NCI-H2196 treated with DMSO at 0.1 percent for 48 hours (cell line): Measurements from ENCODE around the gene PLPPR2.
"Not testable (repeated sequence)": the region's sequence is repeated elsewhere in the genome, so short reads cannot be mapped to it uniquely, and the experiment has no call there.

Experiments used
- DNase-seq: peaks from one replicate; lab custom pipeline; 2025; ENCODE audit not compliant: unreplicated experiment; lab: John Stamatoyannopoulos, UW

The PLPPR2 gene

DNA sequence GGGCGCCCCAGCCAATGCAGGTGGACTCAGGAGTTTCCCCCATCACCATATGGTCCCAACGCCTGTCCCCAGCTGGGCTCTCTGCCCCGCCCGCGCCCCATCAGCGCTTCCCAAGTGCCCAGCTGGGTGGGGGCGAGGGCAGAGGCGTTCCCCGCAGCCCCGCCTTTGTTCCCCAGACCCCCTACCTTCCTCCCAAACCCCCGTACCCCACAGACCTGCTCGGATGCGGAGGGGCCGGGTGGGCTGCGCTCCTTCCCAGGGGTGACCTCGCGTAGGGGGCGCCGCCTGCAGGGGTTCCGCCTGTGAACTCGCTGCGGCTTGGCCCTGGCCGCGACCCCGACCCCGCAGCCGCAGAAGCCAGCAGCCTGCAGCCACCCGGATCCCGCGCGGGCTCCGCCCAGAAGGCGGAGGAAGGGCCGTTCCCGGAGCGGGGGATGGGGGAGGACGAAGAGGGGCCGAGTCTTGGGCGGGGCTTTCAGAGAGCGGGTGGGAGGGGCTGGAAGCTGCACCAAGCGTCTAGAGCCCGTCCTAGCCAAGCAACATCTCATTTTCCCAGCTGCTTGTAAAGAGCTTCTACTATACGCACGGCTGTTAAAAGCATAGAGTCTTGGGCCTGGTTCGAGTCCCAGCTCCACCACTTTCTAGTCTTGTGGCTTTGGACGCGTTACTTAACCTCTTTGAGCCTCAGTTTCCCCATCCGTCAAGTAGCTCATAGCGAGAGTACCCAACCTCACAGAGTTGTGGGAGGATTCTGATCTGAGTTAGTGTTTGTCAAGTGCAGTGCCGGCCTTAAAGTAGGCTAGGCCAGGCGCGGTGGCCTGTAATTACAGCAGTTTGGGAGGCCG is 15.8 kb upstream of the PLPPR2 start, which contains the start of gene RAB3D:
RAB3D (minus strand) TSS at position 404 of the 845 bp plus-strand sequence. CDS start 2,258 bp downstream, outside the sequence.
- peak; percentile 91 for DNase-seq

DNA sequence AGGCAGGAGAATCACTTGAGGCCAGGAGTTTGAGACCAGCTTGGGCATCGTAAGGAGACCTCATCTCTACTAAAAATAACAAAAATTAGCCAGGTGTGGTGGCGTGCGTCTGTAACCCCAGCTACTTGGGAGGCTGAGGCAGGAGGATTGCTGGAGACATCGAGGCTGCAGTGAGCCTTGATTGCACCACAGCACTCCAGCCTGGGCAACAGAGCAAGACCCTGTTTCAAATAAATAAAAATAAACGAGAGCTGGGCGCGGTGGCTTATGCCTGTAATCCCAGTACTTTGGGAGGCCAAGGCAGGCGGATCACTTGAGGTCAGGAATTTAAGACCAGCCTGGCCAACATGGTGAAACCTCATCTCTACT is 15.1 kb upstream of the PLPPR2 start:
- DNase-seq: not testable (repeated sequence)

DNA sequence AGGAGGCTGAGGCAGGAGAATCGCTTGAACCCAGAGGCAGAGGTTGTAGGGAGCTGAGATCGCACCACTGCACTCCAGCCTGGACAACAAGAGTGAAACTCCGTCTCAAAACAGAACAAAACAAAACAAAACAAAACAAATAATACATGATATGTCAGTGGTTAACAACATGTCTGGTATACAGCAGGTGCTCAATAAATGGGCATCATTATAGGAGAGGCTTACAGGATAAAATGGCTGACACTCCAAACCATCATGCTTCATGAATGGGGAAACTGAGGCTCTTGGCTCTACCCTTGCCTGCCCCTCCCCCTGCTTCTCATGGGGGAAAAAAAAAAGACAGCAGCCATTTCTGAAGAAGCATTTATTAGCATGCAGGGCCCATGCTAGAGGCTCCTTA is 12.8 kb upstream of the PLPPR2 start:
- no peak for DNase-seq

DNA sequence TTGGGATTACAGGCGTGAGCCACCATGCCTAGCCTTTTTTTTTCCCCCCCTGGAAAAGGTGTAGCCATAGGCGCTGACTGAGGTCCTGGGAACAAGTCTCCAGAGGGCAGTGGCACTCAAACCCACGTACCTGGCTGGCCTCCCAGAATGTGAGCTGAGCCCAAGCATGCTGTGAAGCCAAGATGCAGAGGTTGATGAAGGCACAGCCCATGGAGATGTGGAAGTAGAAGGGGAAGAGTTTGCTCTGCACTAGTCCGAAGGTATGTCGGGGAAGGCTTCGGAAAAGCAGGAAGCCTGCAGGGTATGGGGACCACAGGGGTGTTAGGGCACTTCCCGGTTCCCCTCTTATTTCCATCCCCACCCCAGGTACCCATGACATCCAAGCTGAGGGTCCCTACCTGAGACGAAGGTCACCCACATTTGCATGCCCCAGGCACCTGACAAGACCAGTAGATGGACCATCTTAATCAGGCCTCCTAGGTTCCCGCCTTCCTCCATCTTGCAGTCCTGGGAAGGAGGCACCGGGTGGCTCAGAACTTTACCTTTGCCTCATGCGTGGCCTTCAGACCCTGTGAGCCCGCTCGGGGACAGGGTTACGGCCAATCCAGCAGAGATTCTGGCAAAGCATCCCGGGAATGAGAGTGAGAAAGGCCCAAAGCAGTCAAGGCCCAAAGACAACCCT is 10.0 kb upstream of the PLPPR2 start:
- peak; percentile 31 for DNase-seq

DNA sequence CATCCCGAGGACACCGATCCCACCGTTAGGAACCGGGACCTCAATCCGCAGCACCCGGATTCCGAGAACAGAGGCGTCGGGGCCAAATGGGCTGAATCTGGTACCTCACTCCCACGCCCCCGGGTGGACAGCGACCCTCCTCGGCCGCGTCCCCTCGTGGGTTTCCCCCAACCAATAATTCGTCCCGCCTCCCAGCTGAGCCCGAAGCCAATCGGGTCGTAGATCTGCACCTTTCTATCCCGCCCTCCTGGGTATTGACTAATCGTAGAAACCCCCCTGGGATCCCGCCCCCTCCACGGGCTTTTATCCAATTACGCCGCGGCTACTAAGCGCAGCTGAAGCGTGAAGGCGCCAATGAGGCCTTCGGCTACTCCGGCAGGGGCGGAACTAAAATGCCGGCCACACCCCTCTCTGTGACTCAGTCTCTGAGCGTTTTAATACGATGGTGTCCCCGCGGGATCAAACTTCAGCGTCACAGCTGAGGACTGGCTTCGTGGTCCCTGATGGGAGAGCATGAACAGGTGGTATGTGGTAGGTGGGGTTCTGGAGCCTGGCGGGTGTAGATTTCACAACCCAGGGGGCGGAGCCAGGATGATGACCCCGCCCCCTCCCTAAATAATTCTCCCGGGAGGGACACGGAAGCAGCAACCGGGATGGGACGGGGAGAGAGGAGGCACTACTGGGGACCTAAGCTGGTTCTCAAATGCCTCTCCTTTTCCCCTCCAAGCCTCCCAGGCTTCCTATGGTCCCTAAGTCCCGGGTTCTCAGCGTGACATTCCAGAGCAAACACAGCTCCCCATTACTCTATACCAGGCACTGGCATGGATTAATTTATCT is 8.9 kb upstream of the PLPPR2 start, which contains the start of the genes CCDC159 and TMEM205:
CCDC159 (plus strand) TSS at position 416 of the 837 bp plus-strand sequence; CDS start at position 504, 88 bp downstream.
TMEM205 (minus strand) TSS at position 165 of the 837 bp plus-strand sequence. CDS start 649 bp downstream, outside the sequence.
- DNase-seq: peak; percentile 97

DNA sequence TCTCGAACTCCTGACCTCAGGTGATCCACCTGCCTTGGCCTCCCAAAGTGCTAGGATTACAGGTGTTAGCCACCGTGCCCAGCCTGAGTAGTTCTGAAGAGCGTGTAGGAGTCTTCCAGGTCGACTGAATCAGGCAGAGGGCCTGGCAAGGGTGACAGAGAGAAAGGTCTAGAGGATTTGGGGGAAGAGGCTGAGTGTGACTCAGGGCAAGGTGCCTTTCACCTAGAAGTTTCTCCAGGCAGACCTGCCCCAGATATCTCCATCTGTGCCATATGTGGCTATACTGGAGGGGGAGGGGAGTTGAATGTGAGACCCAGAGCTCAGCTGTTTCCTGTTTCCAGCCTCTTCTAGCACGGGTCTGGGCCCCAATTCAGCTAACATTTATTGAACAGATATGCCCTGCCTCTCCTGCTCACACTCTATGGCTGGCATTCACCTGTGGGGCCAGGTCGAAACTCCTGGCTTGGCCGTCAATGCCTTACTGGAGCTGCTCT is 7.6 kb upstream of the PLPPR2 start:
- no peak for DNase-seq

DNA sequence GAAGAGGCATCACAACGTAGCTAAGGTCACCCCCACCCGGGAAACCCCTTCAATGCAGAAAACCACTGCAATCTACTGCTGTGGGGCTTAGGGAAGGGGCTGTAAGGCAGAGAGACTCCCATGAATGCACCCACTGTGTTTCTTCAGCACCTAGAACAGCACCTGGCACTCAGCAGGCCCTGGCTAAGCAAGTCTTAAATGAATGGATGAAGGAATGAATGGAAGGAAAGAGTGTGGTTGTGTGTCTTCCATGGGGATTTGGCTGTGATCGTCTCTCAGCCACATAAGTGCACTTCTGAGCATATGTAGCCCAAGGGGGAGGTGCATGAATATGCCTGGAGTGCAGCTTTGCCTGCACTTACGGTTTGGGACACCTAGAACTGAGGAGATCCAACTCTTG is 6.1 kb upstream of the PLPPR2 start:
- DNase-seq: no peak

DNA sequence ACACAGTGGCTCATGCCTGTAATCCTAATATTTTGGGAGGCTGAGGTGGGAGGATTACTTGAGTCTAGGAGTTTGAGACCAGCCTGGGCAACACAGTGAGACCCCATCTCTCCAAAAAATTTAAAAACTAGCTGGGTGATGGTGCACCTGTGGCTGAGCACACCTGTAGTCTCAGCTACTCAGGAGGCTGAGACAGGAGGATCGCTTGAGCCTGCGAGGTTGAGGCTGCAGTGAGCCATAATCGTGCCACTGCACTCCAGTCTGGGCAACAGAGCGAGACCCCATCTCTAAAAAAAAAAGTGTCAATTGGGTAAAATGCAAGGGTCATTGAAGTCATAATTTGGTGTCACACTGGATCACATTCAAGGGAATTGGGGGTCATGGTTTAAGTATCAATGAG is 1.1 kb upstream of the PLPPR2 start:
- not testable (repeated sequence) for DNase-seq

DNA sequence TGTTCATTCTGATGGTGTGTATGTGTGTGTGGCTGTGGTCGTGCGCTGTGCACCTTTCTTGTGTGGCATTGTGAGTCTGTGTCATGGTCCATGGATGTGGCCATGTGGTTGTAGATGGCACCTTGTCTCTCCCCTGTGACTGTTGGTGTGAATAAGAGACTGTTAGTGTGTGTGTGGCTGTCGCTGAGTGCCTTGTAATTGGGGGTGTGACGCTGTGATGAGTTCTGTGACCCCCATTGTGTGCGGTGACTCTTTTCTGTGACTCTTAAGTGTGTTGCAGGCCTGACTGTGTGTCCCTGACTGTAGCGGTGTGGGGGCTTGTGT is 804 bp downstream of the PLPPR2 start:
- DNase-seq: no peak

DNA sequence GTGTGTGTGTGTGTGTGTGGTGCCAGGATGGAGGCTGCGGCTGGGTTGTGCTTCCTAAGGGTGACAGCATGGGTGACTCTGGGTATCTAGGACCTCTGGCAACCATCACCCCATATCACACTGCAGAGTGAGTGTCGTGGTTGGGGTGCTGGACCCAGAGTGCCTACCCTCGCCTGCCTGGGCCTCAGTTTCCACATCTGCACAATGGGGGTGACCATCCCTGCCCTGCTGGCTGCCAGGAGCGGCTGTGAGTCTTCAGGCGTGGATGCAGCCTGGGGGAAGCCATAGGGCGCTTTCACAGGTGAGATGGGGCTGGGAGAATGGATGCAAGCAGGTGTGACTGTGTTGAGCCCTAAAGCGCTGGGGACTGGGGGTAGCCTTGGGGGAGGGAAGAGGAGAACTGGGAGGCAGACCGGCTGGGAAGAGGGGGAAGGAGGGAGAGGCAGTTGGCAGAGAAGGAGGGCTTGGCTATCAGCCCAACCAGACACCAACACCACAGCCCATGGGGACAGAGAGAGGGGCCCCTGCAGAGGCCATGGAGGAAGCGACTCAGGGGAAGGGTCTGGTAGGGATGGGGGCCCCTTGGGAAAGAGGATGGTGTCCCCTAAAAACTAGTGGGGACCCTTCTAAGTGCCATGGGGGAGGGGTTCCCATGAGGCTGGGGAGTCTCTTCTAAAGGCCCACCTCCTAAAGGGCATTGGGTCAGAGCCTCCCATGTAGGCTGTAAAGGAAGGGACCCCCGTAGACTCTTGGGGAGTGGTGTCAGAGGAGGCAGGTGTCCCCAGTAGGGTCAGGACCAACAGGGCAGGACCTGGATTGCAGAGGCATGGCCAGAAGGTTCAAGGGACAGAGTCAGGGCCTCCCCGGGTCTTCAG is 1.7 kb downstream of the PLPPR2 start:
- DNase-seq: no peak

DNA sequence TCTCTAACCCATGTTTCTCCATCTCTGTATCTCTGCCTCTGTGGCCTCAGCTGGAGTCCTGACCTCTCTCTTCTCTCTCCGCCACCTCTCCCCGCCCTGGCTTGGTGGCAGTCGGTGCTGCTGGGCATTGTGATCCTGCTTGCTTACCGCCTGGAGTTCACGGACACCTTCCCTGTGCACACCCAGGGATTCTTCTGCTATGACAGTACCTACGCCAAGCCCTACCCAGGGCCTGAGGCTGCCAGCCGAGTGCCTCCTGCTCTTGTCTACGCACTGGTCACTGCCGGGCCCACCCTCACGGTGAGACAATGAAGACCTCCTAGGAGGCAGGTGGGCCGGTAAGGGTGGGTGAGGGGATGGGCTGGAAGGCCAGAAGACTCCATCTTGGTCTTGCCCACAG is 4.2 kb downstream of the PLPPR2 start:
- DNase-seq: no peak

DNA sequence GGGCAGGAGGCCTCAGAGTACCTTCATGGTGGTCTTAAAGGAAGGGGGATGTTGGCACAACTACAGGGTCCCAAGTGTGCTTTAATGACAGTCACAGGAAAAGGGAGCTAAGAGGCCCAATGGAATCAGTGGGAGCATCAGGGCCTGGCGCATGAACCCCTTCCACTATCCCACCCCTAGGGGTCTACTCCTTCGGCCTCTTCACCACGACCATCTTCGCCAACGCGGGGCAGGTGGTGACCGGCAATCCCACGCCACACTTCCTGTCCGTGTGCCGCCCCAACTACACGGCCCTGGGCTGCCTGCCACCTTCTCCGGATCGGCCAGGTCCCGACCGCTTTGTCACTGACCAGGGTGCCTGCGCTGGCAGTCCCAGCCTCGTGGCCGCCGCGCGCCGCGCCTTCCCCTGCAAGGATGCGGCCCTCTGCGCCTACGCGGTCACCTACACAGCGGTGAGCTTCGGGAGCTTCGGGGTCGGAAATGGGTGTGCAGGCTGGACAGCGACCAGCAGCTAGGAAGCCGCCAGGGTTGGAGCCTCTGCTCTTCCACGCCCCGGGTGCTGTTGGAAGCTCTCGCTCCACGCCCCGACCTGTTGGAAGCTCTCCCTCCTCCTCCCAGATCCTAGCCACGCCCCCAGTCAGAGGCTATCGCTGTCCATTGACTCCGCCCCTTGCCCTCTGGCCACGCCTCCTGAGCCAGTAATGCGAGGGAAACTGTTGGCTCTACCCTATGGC is 6.0 kb downstream of the PLPPR2 start:
- DNase-seq: no peak

DNA sequence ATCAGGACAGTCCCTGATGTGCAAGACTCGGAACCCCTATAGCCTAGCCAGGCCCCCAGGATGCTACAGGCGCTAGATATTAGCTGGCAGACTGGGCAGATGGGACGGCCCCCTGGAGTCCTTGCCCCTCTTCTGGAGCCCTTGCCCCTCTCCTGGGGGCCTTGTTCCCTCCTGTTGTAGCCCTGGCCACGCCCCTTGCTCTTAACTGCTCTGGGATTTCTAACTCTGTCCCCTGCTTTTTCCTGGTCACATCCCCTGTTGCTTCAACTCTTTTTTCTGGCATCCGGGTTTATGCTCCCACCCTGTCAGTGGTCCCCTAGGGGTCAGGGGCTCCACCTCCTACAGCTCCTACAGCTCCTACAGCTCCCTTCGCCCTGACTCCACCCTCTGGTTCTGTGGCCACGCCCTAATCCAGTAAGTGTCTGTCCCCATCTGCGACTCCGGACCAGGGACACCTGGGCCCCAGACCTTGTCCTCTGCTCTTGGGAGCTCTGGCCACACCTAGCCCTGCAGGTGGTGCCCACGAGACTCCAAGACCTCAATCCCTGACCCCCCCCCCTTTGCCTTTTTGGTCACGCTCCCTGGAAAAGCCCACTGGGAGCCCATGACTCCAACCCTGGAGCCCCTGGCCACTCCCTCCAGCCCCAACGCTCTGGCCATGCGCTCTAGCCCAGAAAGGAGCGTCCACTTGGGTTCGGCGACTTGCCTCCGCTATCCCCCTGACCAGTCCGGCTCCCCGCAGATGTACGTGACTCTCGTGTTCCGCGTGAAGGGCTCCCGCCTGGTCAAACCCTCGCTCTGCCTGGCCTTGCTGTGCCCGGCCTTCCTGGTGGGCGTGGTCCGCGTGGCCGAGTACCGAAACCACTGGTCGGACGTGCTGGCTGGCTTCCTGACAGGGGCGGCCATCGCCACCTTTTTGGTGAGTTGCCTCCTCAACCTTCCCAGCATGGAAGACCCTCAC is 6.8 kb downstream of the PLPPR2 start:
- DNase-seq: no peak

DNA sequence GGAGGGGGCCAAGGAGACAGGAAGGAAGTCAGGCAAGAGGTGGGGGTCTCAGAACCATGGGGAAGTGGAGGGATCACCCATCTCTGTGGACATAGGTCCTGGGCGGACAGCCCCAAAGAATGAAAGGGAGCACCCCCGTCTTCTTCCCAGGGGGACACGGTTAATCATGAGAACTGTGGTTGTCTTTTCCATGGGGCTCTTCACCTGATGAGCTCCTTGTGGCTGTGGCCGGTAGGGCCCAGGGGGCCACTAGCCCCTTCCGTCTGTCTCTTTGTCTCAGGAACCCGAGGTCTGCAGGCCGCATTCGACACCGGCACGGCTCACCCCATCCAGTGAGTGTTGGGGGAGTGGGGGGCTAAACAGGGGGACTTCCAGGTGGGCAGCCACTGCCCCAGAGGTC is 8.6 kb downstream of the PLPPR2 start:
- no peak for DNase-seq

DNA sequence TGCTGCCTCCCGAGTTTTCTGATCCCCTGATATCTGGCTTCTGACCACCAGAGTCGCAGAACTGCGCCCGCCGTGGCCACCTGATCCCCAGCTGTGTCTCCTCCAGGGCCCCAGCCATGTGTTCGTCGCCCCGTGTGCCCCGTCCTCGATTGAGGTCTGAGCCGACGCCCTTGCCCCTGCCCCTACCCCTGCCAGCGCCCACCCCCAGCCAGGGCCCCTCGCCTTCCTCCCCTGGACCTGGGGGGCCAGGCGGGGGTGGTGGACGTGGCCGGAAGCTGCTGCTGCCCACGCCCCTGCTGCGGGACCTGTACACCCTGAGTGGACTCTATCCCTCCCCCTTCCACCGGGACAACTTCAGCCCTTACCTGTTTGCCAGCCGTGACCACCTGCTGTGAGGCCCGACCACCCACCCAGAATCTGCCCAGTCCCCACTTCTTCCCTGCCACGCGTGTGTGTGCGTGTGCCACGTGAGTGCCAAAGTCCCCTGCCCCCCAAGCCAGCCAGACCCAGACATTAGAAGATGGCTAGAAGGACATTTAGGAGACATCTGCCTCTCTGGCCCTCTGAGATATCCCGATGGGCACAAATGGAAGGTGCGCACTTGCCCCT is 9.2 kb downstream of the PLPPR2 start:
- DNase-seq: no peak

DNA sequence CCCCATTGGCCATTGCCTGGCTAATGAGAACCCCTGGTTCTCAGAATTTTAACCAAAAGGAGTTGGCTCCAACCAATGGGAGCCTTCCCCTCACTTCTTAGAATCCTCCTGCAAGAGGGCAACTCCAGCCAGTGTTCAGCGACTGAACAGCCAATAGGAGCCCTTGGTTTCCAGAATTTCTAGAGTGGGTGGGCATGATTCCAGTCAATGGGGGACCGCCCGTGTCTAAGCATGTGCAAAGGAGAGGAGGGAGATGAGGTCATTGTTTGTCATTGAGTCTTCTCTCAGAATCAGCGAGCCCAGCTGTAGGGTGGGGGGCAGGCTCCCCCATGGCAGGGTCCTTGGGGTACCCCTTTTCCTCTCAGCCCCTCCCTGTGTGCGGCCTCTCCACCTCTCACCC is 9.7 kb downstream of the PLPPR2 start:
- no peak for DNase-seq

DNA sequence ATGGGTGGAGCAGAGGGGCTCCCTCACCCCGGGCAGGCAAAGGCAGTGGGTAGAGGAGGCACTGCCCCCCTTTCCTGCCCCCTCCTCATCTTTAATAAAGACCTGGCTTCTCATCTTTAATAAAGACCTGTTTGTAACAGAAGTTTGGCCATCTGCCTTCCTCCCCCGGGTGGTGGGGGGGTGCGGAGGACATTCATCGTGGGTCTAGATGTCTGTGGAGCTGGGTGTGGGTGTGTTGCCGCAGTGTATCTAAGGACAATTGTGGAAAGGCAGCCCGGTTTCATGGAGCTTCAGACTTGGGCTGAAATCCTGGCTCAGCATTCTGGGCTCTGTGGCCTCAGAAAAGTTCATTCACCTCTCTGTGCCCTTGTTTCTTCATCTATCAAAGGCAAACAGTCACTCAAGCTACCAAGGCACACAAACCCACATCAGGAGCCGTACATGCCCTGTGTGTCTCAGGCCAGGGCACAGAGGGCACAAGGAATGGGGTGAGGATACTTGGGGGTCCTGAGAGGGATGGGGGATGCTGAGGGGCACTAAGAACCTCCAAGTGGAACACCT is 10.4 kb downstream of the PLPPR2 start:
- DNase-seq: no peak

DNA sequence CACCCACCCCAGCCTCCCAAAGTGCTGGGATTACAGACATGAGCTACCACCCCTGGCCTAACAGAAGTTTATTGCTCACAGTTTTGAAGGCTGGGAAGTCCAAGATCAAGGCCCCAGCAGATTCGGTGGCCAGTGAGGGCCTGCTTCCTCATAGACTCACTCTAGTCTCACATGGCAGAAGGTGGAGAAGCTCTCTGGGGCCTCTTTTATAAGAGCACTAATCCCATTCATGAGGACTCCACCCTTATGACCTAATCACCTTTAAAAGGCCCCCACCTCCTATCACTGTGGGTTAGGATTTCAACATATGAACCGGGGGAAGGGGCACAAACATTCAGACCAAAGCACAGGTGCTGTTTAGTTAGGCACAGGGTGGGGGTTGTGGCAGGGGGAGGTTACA is 12.3 kb downstream of the PLPPR2 start:
- DNase-seq: no peak
